SK-N-SH treated with all-trans-retinoic acid at 6 μM for 48 hours (cell line): ENCODE data around the gene NANOS3.

Source experiments
- CREB5 ChIP-seq: fragments of 250-450 bp; sonication (Bioruptor Pico); IDR thresholded peaks from 2 replicates; pipeline ENCODE4 v1.5.1; 2020; ENCODE audit warnings: low read depth, mild to moderate bottlenecking, moderate library complexity
- CSDC2 ChIP-seq: fragments of 250-450 bp; sonication (Bioruptor Pico); IDR thresholded peaks from 2 replicates; pipeline ENCODE4 v1.5.0; 2020; ENCODE audit warnings: mild to moderate bottlenecking, moderate library complexity
- PPARA ChIP-seq: fragments of 250-450 bp; sonication (Bioruptor Pico); IDR thresholded peaks from 2 replicates; pipeline ENCODE4 v1.5.0; 2020; ENCODE audit warnings: mild to moderate bottlenecking, borderline replicate concordance
- RARB ChIP-seq: fragments of 250-450 bp; sonication (Bioruptor Pico); IDR thresholded peaks from 2 replicates; pipeline ENCODE4 v1.8.0; 2021; ENCODE audit warnings: mild to moderate bottlenecking, moderate library complexity
- ZNF70 ChIP-seq: fragments of 450-650 bp; formaldehyde crosslinking; IDR thresholded peaks from 2 replicates; pipeline ENCODE4 v1.5.0; 2020; ENCODE audit warnings: mild to moderate bottlenecking, moderate library complexity

- TF ChIP-seq CSDC2 (CRISPR knock-in tag) (no peak), RARB (no peak), PPARA (CRISPR knock-in tag) (no peak), CREB5 (CRISPR knock-in tag) (no peak), ZNF70 (CRISPR knock-in tag) (no peak)
Measured at GRCh38 chr19:13881251-13881691, 4.3 kb downstream of the NANOS3 start.
